ENCODE results near the gene MED9.

GRCh38 chr17:17437893-17438292 is 38.9 kb upstream of the MED9 start:
- TF ChIP-seq CTCF (IDR thresholded peaks at IDR 0.05) (no peak), EP300 (IDR thresholded peaks at IDR 0.05) (no peak)
